ENCODE measurements around the gene PKP4.

The PKP4 gene

DNA sequence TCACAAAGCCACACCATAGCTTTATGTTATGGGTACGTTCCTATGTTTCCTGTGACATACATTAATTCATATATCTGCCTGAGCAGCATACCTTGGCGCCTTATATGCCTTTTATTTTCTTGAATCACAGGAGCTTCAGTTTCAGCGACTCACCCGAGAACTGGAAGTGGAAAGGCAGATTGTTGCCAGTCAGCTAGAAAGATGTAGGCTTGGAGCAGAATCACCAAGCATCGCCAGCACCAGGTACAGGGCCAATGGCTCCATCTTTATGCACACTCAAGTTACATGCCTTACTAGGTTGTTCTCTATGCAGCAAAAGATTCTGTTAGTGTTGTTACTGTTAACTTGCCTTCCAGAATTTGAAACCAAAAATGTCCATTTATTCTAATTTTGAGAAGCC lies 120.4 kb downstream of the PKP4 start:
- Histone ChIP-seq H3K9me3 (ENCODE audit: low read length) (no peaks in the 10 kb centered on the region), H3K27me3 (ENCODE audit: insufficient read depth, low read length) (no peaks in the 10 kb centered on the region), H3K79me2 (ENCODE audit: insufficient read depth, low read length) (no peaks in the 10 kb centered on the region), H3K9me2 (ENCODE audit: low read depth, low read length) (no peaks in the 10 kb centered on the region), H3K9ac (ENCODE audit: low read length) (no peak overlapping the region), H3K27ac (ENCODE audit: low read depth, low read length, poor library complexity, severe bottlenecking) (no peak overlapping the region), H3K4me3 (ENCODE audit: low read depth, low read length, poor library complexity, severe bottlenecking) (no peak overlapping the region), H3K36me3 (ENCODE audit: insufficient read depth, low read length) (no peaks in the 10 kb centered on the region; the same call in 1 of the 2 replicates), H3K4me2 (ENCODE audit: low read length) (no peak overlapping the region), H3F3A (ENCODE audit: insufficient read depth, low read length) (no peaks in the 10 kb centered on the region), H3K4me1 (ENCODE audit: insufficient read depth, low read length, severe bottlenecking) (no peaks in the 10 kb centered on the region), H4K20me1 (ENCODE audit: insufficient read depth, low read length) (no peaks in the 10 kb centered on the region), H2AFZ (ENCODE audit: low read length) (no peak overlapping the region)
- TF ChIP-seq, protein P1, sequence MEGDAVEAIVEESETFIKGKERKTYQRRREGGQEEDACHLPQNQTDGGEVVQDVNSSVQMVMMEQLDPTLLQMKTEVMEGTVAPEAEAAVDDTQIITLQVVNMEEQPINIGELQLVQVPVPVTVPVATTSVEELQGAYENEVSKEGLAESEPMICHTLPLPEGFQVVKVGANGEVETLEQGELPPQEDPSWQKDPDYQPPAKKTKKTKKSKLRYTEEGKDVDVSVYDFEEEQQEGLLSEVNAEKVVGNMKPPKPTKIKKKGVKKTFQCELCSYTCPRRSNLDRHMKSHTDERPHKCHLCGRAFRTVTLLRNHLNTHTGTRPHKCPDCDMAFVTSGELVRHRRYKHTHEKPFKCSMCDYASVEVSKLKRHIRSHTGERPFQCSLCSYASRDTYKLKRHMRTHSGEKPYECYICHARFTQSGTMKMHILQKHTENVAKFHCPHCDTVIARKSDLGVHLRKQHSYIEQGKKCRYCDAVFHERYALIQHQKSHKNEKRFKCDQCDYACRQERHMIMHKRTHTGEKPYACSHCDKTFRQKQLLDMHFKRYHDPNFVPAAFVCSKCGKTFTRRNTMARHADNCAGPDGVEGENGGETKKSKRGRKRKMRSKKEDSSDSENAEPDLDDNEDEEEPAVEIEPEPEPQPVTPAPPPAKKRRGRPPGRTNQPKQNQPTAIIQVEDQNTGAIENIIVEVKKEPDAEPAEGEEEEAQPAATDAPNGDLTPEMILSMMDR (IDR thresholded peaks at IDR 0.05; ENCODE audit: low read length), result no peak
- no peak for TF ChIP-seq EZH2 (IDR thresholded peaks at IDR 0.05; ENCODE audit: borderline replicate concordance, low read length)

DNA sequence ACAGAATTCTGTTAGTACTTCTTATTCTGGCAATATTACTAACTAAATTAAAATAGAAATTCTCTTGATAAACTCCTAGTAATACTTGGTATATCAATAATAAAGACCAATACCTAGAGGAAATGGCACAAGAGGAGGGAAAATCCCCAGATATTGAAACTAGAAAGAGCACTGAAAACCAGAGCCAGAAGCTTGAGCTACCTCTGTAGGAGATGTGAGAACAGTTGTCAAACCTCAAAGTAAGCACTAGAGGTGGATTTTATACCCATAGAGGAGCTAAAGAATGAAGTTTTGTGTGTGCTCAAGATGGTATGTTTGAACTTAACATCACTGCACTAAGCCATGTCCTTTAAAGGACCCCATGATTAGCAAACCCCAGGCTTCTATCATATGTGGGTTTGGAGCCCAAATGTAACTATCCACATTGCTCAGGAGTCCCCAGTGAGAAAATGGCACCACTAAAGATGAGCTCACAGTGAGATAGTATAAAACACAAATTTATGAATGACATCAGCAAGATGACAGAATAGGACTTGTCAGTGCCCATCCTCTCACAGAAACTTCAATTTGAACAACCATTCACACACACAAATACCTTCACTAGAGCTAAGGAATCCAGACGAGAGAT lies 122.1 kb downstream of the PKP4 start:
- H4K20me1 ChIP-seq (ENCODE audit: insufficient read depth, low read length), result no peaks in the 10 kb centered on the region
- H3K36me3 ChIP-seq (ENCODE audit: insufficient read depth, low read length), result no peaks in the 10 kb centered on the region
- H3F3A ChIP-seq (ENCODE audit: insufficient read depth, low read length), result no peaks in the 10 kb centered on the region
- no peaks in the 10 kb centered on the region for H3K79me2 ChIP-seq (ENCODE audit: insufficient read depth, low read length)
- no peaks in the 10 kb centered on the region for H3K4me1 ChIP-seq (ENCODE audit: insufficient read depth, low read length, severe bottlenecking)
- no peak overlapping the region for H3K4me2 ChIP-seq (ENCODE audit: low read length)
- TF ChIP-seq, protein P1 (IDR thresholded peaks at IDR 0.05; ENCODE audit: low read length), result no peak
- TF ChIP-seq EZH2 (IDR thresholded peaks at IDR 0.05; ENCODE audit: borderline replicate concordance, low read length), result no peak
- H3K9ac ChIP-seq (ENCODE audit: low read length), result no peak overlapping the region
- no peak overlapping the region for H2AFZ ChIP-seq (ENCODE audit: low read length)
- no peaks in the 10 kb centered on the region for H3K9me3 ChIP-seq (ENCODE audit: low read length)
- no peak overlapping the region for H3K27ac ChIP-seq (ENCODE audit: low read depth, low read length, poor library complexity, severe bottlenecking)
- no peaks in the 10 kb centered on the region for H3K27me3 ChIP-seq (ENCODE audit: insufficient read depth, low read length)
- no peak overlapping the region for H3K4me3 ChIP-seq (ENCODE audit: low read depth, low read length, poor library complexity, severe bottlenecking)
- H3K9me2 ChIP-seq (ENCODE audit: low read depth, low read length), result no peaks in the 10 kb centered on the region

DNA sequence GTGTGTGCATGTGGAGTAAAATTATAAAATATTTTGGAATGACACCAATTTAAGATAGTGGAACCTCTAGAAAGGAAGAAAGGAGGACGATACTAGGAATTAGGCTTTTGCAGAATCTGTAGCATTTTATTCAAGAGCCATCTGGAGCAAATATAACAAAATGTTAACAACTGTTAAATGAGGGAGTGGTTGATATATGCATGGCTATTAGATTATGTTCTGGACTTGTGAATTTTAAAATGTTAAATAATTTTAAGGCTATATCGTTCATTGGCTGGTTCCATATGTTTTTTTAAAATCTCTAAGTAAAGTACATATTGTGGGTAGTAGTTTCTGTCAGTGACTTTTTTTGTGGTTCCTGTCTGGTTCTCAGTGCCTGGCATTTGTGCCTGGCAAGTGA lies 123.2 kb downstream of the PKP4 start:
- Histone ChIP-seq H3K9me3 (ENCODE audit: low read length) (no peaks in the 10 kb centered on the region), H3K27me3 (ENCODE audit: insufficient read depth, low read length) (no peaks in the 10 kb centered on the region), H3K79me2 (ENCODE audit: insufficient read depth, low read length) (no peaks in the 10 kb centered on the region), H4K20me1 (ENCODE audit: insufficient read depth, low read length) (no peaks in the 10 kb centered on the region), H3K9me2 (ENCODE audit: low read depth, low read length) (no peaks in the 10 kb centered on the region), H3K27ac (ENCODE audit: low read depth, low read length, poor library complexity, severe bottlenecking) (no peak overlapping the region), H3K4me3 (ENCODE audit: low read depth, low read length, poor library complexity, severe bottlenecking) (no peak overlapping the region), H2AFZ (ENCODE audit: low read length) (no peak overlapping the region), H3K9ac (ENCODE audit: low read length) (no peak overlapping the region), H3K4me1 (ENCODE audit: insufficient read depth, low read length, severe bottlenecking) (no peaks in the 10 kb centered on the region), H3K4me2 (ENCODE audit: low read length) (no peak overlapping the region), H3F3A (ENCODE audit: insufficient read depth, low read length) (no peaks in the 10 kb centered on the region), H3K36me3 (ENCODE audit: insufficient read depth, low read length) (no peaks in the 10 kb centered on the region)
- TF ChIP-seq, protein P1 (IDR thresholded peaks at IDR 0.05; ENCODE audit: low read length), result no peak
- TF ChIP-seq EZH2 (IDR thresholded peaks at IDR 0.05; ENCODE audit: borderline replicate concordance, low read length), result no peak
